Measurements from ENCODE around the gene DYNAP.

The DYNAP gene, protein sequence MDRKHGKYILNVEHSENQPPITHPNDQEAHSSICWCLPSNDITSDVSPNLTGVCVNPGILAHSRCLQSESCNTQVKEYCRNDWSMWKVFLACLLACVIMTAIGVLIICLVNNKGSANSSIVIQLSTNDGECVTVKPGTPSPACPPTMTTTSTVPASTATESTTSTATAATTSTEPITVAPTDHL

GRCh38 chr18:54590945-54591344, at the start of gene DYNAP:
TSS of gene DYNAP (plus strand) at chr18:54591245. CDS start at chr18:54591283, 38 bp downstream.
- DNase-seq (ENCODE audit: low spot score) = no peak

DNA sequence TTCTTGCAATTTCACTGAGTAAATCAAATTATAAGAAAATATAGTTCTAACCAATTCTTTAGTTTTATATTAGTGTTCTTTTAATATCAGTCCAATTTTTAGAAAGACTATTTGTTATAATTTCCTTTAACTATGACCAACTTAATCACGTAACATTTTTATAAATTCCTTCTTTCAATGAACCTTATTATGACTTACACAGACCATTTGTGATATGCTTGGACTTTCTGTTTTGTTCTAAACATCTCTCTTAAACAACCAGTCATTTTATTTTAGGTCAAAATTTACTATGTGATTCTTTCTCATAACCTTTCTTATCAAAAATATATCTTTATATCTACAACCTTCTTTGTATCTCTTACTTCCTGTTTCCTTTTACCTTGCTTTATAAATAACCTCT, 39.5 kb upstream of the DYNAP start:
- DNase-seq (ENCODE audit: low spot score) = no peak

DNA sequence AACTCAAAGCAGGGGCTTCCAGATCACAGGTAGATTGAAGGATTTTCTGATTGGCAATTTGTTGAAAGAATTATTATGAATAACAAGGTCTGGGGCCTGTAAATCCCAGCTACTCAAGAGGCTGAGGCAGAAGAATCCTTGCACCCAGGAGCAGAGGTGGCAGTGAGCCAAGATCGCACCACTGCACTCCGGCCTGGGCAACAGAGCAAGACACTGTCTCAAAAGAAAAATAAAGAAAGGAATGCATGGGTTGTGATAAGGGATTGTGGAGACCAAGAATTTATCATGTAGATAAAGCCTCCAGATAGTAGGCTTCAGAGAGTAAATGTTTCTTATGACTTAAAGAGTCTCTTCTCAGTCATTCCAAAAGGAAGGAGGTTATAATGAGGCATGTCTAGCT, 35.8 kb upstream of the DYNAP start:
- DNase-seq (ENCODE audit: low spot score) = no peak

DNA sequence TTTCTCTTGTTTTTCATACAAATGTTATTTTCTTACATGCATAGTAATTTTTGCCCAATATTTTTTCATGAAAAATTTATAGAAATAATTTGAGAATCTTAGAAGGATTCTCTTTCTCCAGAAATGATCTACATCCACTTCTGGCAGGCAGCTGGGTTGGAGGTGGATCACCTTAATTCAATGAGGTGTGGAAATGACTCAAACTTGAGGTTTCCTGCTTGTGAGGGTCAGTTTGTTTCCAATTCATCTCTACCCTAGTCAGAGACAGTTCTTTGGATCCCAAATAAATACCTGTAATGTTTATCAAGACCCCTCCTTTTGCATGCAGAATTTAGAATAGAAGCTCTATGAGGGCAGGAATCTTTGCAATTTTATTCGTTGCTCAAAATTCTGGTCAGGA, 35.0 kb upstream of the DYNAP start:
- DNase-seq (ENCODE audit: low spot score) = no peak

DNA sequence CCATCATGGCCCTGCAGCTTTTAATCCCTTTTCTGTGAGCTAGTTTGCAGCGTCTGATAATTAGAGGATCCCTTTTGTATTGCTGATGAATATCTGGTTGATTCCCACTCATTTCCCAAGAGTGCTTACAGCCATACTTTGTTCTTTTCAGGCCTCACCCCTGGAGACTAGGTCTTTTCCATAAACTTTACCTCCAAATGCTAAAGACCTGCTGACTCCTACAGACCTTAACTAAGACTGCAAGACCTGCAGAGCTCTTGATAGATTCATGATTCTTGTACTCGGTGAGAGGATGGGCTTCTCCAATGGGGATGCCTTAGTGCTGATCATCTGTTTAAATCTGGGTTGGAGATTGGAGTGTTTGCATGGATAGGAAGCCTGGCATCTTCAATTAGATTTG, 33.1 kb upstream of the DYNAP start:
- no peak for DNase-seq (ENCODE audit: low spot score)

- peak; percentile 6 for DNase-seq (ENCODE audit: low spot score)
Measured at GRCh38 chr18:54558609-54559585, 32.1 kb upstream of the DYNAP start.

DNA sequence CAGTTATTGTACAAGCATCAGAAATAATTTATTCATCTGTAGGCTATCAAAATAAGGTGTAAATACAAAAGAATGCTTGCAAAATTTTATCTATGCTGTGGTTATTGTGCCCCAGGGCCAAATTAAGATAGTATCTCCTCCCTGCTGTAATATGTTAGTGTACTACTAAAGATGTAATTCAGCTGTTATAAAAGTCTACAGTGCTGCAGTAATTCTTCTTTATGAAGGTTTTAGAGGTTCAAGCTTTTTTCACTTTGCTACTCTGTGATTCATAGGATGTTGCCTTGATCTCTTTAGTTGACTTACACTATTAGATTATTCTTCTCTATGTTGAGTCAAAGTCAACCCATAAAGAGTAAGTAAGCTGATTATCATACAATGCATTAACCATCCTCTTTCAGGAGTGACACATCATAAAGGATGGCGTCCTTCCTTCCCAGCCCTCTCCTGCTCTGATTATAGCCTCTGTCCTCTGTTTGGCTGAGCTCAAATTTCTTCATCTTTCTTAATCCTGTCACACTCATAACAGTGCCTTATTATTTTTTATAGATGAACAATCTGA, 29.3 kb upstream of the DYNAP start:
- no peak for DNase-seq (ENCODE audit: low spot score)

DNA sequence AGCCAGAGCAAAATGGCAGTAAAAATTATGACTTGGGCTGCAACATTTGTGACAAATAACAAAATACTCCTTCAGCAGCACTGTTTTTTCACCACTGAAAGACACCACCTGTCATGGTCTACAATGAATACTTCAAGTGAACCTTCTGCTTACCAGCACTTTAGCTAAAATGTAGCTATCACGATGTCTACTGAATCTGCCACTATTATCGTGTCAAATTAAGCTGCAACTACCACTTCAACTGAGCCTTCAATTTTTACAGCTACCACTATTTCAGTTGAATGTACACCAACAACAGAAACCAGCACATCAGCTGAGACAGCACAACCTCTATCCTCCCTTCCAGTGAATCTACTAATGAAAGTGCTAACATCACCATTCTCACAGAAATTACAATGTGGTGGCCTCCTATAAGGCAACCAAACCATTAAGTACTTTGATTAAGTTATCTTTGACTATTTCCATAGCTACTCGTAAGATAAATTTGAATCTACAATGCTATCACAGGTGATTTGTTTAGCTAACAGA, 10.8 kb upstream of the DYNAP start:
- no peak for DNase-seq (ENCODE audit: low spot score)

- no peak for DNase-seq (ENCODE audit: low spot score)
Measured at GRCh38 chr18:54584065-54584464, 7.0 kb upstream of the DYNAP start.

GRCh38 chr18:54585743-54586142, 5.3 kb upstream of the DYNAP start:
- no peak for DNase-seq (ENCODE audit: low spot score)

GRCh38 chr18:54604211-54604610, 13.2 kb downstream of the DYNAP start:
- DNase-seq (ENCODE audit: low spot score) = no peak

DNA sequence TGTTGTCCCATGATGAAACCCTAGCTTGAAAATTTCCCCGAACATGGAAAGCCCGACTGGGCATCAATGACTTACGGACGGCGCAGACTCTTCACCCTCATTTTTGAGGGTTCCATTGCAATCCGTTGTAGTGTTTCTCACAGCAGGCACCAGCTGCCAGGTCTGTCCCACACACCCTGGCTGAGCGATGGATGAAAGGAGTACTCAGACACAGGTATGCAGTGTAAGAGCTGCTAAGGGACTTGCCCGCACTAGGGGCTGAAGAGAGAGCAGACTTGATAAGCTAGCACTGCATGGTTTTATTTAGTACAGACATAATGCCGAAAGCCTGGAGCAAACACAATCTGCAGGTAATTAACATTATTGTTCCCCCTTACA, 15.8 kb downstream of the DYNAP start:
- DNase-seq (ENCODE audit: low spot score) = no peak

- no peak for DNase-seq (ENCODE audit: low spot score)
Measured at GRCh38 chr18:54607213-54608027, 16.4 kb downstream of the DYNAP start.

DNA sequence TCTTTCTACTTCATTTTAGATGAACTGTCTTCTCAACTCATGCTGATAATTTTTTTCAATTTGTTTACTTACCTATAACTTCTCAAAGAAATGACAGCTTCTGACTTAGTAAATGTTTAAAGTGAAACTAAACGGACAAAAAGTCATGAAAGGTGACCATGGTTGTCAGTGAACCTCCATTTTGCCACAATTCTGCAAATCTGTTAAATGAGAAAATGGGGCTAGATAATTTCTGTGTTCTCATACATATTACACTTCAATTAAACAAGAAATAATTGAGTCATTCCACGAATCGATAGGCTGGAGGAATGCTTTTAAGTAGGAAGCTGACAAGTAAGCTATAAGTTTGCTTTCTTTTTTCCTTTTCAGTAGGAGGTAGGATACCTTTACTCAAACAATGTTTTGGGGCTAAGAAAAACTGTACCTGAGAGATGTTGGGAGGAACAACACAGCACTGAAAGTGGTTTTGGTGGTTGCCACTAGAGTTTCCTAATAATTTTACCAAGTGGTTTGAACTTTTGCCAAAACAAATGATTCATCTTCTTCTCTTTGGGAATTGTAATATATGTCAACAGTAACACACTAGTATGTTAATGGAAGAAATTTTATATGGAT, 17.1 kb downstream of the DYNAP start:
- no peak for DNase-seq (ENCODE audit: low spot score)

DNA sequence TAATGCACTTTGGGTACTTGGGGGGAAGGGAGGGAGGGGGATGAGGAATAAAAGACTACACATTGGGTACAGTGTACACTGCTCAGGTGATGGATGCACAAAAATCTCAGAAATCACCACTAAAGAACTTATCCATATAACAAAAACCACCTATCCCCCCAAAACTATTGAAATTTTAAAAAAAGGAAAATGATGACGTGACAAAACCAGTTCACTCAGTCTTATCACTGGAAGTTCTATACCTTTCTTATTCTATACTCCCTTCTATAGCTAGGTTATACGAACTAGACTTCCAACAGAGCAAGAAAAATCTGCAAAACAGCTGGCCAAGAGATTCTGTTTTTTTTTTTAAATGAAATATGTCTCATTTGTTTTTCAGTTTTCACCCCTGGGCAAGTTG, 20.8 kb downstream of the DYNAP start:
- no peak for DNase-seq (ENCODE audit: low spot score)

GRCh38 chr18:54612237-54612636, 21.2 kb downstream of the DYNAP start:
- no peak for DNase-seq (ENCODE audit: low spot score)

DNA sequence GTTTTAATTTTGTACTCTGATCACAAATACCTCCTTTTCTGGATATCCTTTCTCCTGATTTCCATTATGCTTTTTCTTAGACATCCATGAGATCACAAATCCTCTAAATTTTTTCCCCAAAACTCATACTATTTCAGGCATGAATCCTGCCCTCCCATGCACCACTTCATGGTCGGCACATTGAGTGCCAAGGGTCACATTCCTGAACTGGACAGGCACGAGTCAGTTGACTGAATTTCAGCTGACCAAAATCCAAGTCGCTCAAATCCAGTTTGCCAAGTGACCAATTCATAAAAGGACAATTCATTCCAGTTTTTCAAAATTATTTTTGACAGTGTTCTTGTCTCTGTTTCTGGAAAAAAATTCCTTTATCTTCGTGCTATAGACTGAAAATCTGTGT, 22.1 kb downstream of the DYNAP start:
- DNase-seq (ENCODE audit: low spot score) = no peak

GRCh38 chr18:54616220-54616848, 25.3 kb downstream of the DYNAP start:
- DNase-seq (ENCODE audit: low spot score) = no peak

GRCh38 chr18:54622084-54622483, 31.0 kb downstream of the DYNAP start:
- no peak for DNase-seq (ENCODE audit: low spot score)

DNA sequence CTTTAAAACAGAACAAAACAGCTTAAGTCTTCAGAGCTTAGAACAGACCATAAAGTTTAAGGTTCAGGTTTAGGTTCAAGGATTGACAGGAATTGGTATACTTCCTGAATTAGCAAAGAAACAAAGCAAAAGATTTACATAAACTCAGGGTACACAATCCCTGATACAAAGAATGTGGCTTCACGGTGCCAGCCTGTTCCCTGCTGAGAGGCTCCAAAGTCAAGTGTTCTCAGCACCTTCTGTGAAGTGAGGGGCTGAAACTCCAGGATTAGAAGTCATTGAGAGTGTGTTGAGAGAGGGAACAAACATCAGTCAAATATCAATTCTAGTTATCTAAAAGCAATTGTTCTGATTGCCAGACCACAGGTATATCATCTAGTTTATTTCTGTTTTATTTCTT, 35.7 kb downstream of the DYNAP start:
- DNase-seq (ENCODE audit: low spot score) = no peak

GRCh38 chr18:54630963-54631362, 39.9 kb downstream of the DYNAP start:
- no peak for DNase-seq (ENCODE audit: low spot score)

All from AG08396 (cell line).